HepG2 (cell line): Measurements from ENCODE around the gene CNPY4. TPM values are rescaled to one million over a fixed set of nuclear protein-coding genes. Genes with fewer than 3 reads are reported as not detected.

Experiments
- ATAC-seq: fragments of 200-7000 bp; cut with Tn5 transposase; 3 replicates; pipeline ENCODE4 v1.9.1; 2020; ENCODE audit warnings: mild to moderate bottlenecking, moderate library complexity
- BruUV-seq: library from RNA; stranded (reverse); fragments of 400-500 nt; replicated peaks from 2 replicates; lab custom pipeline; 2021; lab: Mats Ljungman, UMichigan
- CTCF ChIA-PET: fragments of 300-600 bp; formaldehyde crosslinking; extraction: SDS; loops from one replicate; lab custom pipeline; 2021; ENCODE audit warnings: low total read pairs, inconsistent platforms, low intra/inter-chr PET ratio; lab: Yijun Ruan, JAX
- POLR2A ChIA-PET: fragments of 350-600 bp; sonication (Branson Sonifier 250); formaldehyde crosslinking; loops from one replicate; lab custom pipeline; 2020; ENCODE audit warnings: antibody characterized with exemption, inconsistent platforms; lab: Yijun Ruan, JAX
- DNase-seq: peaks from one replicate; pipeline ENCODE4 v3.0.0-alpha.2; 2015; ENCODE audit warnings: low spot score
- FAIRE-seq: peaks from 3 replicates; lab custom pipeline; 2011; peaks lifted over from hg19 to GRCh38; lab: Jason Lieb, UNC
- H2AFZ ChIP-seq: one replicate; pipeline ENCODE4 v1.6.1; 2011; ENCODE audit warnings: low read length, inconsistent platforms
- H3K27ac ChIP-seq: fragments of 300-600 bp; 3 replicates; pipeline ENCODE4 v1.8.0; 2011; ENCODE audit warnings: mixed run types, mild to moderate bottlenecking, mixed read lengths, low read length, inconsistent platforms; ENCODE audit not compliant: insufficient read depth; ENCODE audit errors: extremely low read length
- H3K27me3 ChIP-seq, 2 experiments: fragments of 200-600 bp in 1 of 2; 2 replicates in 1 of 2; 3 replicates in 1 of 2; pipeline versions ENCODE4 v1.6.0 to v1.8.0; 2011; ENCODE audit warnings: low read length in 2 of 2, mild to moderate bottlenecking in 2 of 2, moderate library complexity in 2 of 2, inconsistent platforms in 1 of 2; ENCODE audit not compliant: insufficient read depth in 2 of 2, control insufficient read depth in 1 of 2
- H3K36me3 ChIP-seq, 2 experiments: fragments of 200-600 bp in 1 of 2; replicated peaks in 1 of 2; 2 replicates in 1 of 2; 3 replicates in 1 of 2; pipeline versions ENCODE4 v1.5.1 to v1.8.0; 2011; ENCODE audit warnings: low read length in 2 of 2, inconsistent platforms in 1 of 2; ENCODE audit not compliant: insufficient read depth in 2 of 2, control insufficient read depth in 1 of 2
- H3K4me1 ChIP-seq: 2 replicates; pipeline ENCODE4 v1.5.1; 2012; ENCODE audit warnings: low read length, inconsistent platforms; ENCODE audit not compliant: insufficient read depth
- H3K4me2 ChIP-seq: 2 replicates; pipeline ENCODE4 v1.6.0; 2011; ENCODE audit warnings: low read depth, low read length, inconsistent platforms
- H3K4me3 ChIP-seq, 3 experiments: fragments of 200-600 bp in 1 of 3; sonication (generic), shearing (Covaris generic) in 1 of 3; replicated peaks in 1 of 3; 2 replicates each; pipeline ENCODE4 v1.5.1; 2011 to 2016; ENCODE audit warnings: low read length in 3 of 3, inconsistent platforms in 2 of 3, low read depth in 2 of 3, mild to moderate bottlenecking in 2 of 3, control low read depth in 1 of 3, mixed read lengths in 1 of 3; ENCODE audit not compliant: insufficient read depth in 1 of 3
- H3K79me2 ChIP-seq: one replicate; pipeline ENCODE4 v1.6.1; 2011; ENCODE audit warnings: low read length, inconsistent platforms; ENCODE audit not compliant: insufficient read depth
- H3K9ac ChIP-seq: 2 replicates; pipeline ENCODE4 v1.6.0; 2011; ENCODE audit warnings: mild to moderate bottlenecking, low read depth, low read length, inconsistent platforms; ENCODE audit not compliant: insufficient read depth
- H3K9me3 ChIP-seq: 2 replicates; pipeline ENCODE4 v1.5.1; 2012; ENCODE audit warnings: mild to moderate bottlenecking, low read length
- H4K20me1 ChIP-seq: 2 replicates; pipeline ENCODE4 v1.6.0; 2011; ENCODE audit warnings: inconsistent platforms, mild to moderate bottlenecking, low read length, moderate library complexity; ENCODE audit not compliant: insufficient read depth
- IKZF1 ChIP-seq: fragments of 450-650 bp; IDR thresholded peaks from 2 replicates; pipeline ENCODE4 v1.7.1; 2016
- POLR2AphosphoS5 ChIP-seq: IDR thresholded peaks from 2 replicates; pipeline ENCODE4 v1.6.1; 2012; ENCODE audit warnings: low read depth, low read length
- RBFOX2 ChIP-seq: fragments of 200-400 bp; formaldehyde crosslinking; IDR thresholded peaks from 2 replicates; pipeline ENCODE4 v1.6.1; 2017; ENCODE audit warnings: low read depth, mild to moderate bottlenecking, low read length
- SP4 ChIP-seq: sonication (generic); formaldehyde crosslinking; IDR thresholded peaks from 2 replicates; pipeline ENCODE4 v1.8.1; 2023; ENCODE audit warnings: mild to moderate bottlenecking, missing genetic modification reagents
- ZC3H13 ChIP-seq: sonication (generic); formaldehyde crosslinking; IDR thresholded peaks from 2 replicates; pipeline ENCODE4 v1.8.1; 2023; ENCODE audit warnings: mild to moderate bottlenecking, missing genetic modification reagents, moderate library complexity
- ZMYM2 ChIP-seq: sonication (generic); formaldehyde crosslinking; IDR thresholded peaks from 2 replicates; pipeline ENCODE4 v1.8.0; 2022; ENCODE audit warnings: mild to moderate bottlenecking, missing genetic modification reagents
- ZNF20 ChIP-seq: sonication (generic); formaldehyde crosslinking; IDR thresholded peaks from 2 replicates; pipeline ENCODE4 v1.4.0; 2020; ENCODE audit warnings: mild to moderate bottlenecking, moderate library complexity, missing genetic modification reagents
- ZNF260 ChIP-seq: sonication (generic); formaldehyde crosslinking; IDR thresholded peaks from 2 replicates; pipeline ENCODE4 v1.4.0; 2020; ENCODE audit warnings: missing genetic modification reagents, low read depth, mild to moderate bottlenecking, borderline replicate concordance
- ZNF367 ChIP-seq: sonication (generic); formaldehyde crosslinking; IDR thresholded peaks from 2 replicates; pipeline ENCODE4 v1.4.0; 2020; ENCODE audit warnings: missing genetic modification reagents, borderline replicate concordance
- WGBS: methylation state at CpG from one replicate; pipeline ENCODE4 v1.1.6; 2017; ENCODE audit warnings: low lambda C conversion rate; 5-methylcytosine and 5-hydroxymethylcytosine counted together
- in situ Hi-C: cut with HindIII; loops from 2 replicates; pipeline ENCODE4 v1.10.0; 2017; ENCODE audit warnings: low pct_unique_long_range_greater_than_20kb; ENCODE audit not compliant: extremely low pct_ligation_motif_present
- intact Hi-C: fragments of 100-400 bp; cut with micrococcal nuclease; formaldehyde crosslinking; loops from one replicate; pipeline ENCODE4 v1.10.0; 2022; ENCODE audit not compliant: unreplicated experiment
- polyA plus RNA-seq, 8 experiments: library from polyadenylated mRNA; depleted of rRNA in 3 of 8; stranded (reverse) in 7 of 8; unstranded in 1 of 8; fragments of >200 nt; fragmentation: Illumina TruSeq in 4 of 8; extraction: Trizol in 4 of 8; gene quantifications; 2 replicates each; pipeline versions ENCODE4 v1.2.1 to v1.2.3, GENCODE V29; 2011 to 2016; ENCODE audit warnings: low read depth in 4 of 8, missing spikeins in 1 of 8, mixed read lengths in 1 of 8; ENCODE audit not compliant: insufficient read depth in 1 of 8
- total RNA-seq, 5 experiments: library from RNA; depleted of rRNA; stranded (reverse); fragments of >200 nt; fragmentation: Illumina TruSeq; extraction: Trizol; gene quantifications; 2 replicates each; pipeline ENCODE4 v1.2.3, GENCODE V29; 2016; ENCODE audit warnings: low read depth in 1 of 5
- TF ChIP-seq, protein P1 (sequence below): sonication (generic); formaldehyde crosslinking; IDR thresholded peaks from 2 replicates; pipeline ENCODE4 v1.4.0; 2020; ENCODE audit warnings: missing genetic modification reagents, mild to moderate bottlenecking, borderline replicate concordance
- TF ChIP-seq, protein P2 (sequence below): sonication (generic); formaldehyde crosslinking; IDR thresholded peaks from 2 replicates; pipeline ENCODE4 v1.8.0; 2022; ENCODE audit warnings: mild to moderate bottlenecking, missing genetic modification reagents; ENCODE audit not compliant: insufficient replicate concordance
- TF ChIP-seq, protein P3 (sequence below): conservative IDR thresholded peaks from 2 replicates; pipeline ENCODE4 v1.6.1; 2018; ENCODE audit warnings: missing genetic modification reagents
- TF ChIP-seq, protein P4 (sequence below): IDR thresholded peaks from 2 replicates; pipeline ENCODE4 v1.6.1; 2016; ENCODE audit warnings: mild to moderate bottlenecking

Gene CNPY4
- total and polyA plus RNA-seq, 2 of the 13 experiments (the other 11 are each of a cell fraction or from before 2014, with no cell fraction given), result 6.2 to 12.7 TPM

DNA sequence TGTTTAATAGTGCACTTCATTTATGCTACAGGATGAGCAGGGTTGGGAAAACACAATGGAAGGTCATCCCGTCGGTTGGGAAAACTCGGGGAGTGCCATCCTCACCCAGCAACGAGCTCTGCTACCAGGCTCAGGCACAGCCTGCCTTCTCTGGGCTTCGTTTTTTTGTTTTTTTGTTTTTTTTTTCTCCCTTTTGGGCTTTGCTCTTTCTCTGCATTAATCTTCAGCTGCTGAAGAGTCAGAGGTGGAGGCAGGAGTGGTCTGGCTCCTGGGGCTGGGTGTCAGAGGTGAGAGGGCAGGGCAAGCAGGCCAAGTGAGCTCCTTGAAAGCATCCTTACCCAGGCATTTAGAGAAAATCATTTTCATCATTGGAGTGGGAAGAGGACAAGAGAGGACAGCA lies 49.4 kb upstream of the CNPY4 start (continued):
- TF ChIP-seq, protein P1, sequence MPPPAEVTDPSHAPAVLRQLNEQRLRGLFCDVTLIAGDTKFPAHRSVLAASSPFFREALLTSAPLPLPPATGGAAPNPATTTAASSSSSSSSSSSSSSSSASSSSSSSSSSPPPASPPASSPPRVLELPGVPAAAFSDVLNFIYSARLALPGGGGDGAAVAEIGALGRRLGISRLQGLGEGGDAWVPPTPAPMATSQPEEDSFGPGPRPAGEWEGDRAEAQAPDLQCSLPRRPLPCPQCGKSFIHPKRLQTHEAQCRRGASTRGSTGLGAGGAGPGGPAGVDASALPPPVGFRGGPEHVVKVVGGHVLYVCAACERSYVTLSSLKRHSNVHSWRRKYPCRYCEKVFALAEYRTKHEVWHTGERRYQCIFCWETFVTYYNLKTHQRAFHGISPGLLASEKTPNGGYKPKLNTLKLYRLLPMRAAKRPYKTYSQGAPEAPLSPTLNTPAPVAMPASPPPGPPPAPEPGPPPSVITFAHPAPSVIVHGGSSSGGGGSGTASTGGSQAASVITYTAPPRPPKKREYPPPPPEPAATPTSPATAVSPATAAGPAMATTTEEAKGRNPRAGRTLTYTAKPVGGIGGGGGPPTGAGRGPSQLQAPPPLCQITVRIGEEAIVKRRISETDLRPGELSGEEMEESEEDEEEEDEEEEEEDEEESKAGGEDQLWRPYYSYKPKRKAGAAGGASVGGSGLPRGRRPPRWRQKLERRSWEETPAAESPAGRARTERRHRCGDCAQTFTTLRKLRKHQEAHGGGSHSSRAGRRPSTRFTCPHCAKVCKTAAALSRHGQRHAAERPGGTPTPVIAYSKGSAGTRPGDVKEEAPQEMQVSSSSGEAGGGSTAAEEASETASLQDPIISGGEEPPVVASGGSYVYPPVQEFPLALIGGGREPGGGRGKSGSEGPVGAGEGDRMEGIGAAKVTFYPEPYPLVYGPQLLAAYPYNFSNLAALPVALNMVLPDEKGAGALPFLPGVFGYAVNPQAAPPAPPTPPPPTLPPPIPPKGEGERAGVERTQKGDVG (CRISPR knock-in tag), result no peak
- TF ChIP-seq ZNF20 (CRISPR knock-in tag) (no peak), ZNF367 (CRISPR knock-in tag) (no peak), ZC3H13 (CRISPR knock-in tag) (0 out of 2 replicates have a peak, but pooled peaks have one; percentile 8)

DNA sequence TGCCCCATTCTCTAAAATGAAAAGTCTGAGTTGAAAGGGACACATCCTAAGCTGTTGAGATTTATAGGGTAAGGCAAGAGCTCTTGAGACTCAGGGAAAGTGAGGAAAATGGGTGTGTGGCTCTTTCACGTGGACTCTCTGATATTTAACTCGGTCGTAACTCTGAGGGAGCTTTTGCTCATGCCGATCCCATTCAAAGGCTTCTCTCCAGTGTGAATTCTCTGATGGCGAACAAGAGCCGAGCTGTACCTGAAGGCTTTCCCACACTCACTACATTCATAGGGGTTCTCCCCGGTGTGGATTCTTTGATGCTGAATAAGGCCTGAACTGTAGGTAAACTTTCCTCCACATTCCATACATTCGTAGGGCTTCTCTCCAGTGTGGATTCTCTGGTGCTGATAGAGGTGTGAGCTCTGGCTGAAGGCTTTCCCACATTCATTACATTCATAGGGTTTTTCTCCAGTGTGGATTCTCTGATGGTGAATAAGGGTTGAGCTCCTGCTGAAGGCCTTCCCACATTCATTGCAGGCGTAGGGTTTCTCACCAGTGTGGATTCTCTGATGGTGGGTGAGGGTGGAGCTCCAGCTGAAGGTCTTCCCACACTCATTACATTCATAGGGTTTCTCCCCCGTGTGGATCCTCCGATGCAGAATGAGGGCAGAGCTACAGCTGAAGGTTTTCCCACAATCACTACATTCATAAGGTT lies 48.3 kb upstream of the CNPY4 start:
- Histone ChIP-seq H4K20me1 (peaks cover 1% of the 10 kb centered on the region; the same call in 1 of the 2 replicates), H3K27ac (no peak overlapping the region), H3K4me3 (no peak overlapping the region), H3K27me3 (no peaks in the 10 kb centered on the region), H3K4me2 (no peak overlapping the region), H3K79me2 (peaks cover 12% of the 10 kb centered on the region), H3K9me3 (no peaks in the 10 kb centered on the region), H3K4me1 (peaks cover under 1% of the 10 kb centered on the region; the same call in 1 of the 2 replicates), H3K36me3 (peaks cover 29 to 70% of the 10 kb centered on the region in 2 experiments), H2AFZ (no peak overlapping the region), H3K9ac (no peak overlapping the region)
- DNase-seq (no peak), ATAC-seq (no peak), FAIRE-seq (no peak)
- no TSS peak for BruUV-seq
- ChIA-PET CTCF (no interaction called here), POLR2A (interaction anchor here (0.7 to 0.9 kb wide), 3 partner anchors 9 to 91 kb away, joined by 3 read pairs; no protein-coding TSS in a partner anchor)
- intact Hi-C loops, result no loop called here
- in situ Hi-C loops, result no loop called here
- 94% methylated on average over 11 of the region's 11 CpGs for WGBS
- TF ChIP-seq, protein P2, sequence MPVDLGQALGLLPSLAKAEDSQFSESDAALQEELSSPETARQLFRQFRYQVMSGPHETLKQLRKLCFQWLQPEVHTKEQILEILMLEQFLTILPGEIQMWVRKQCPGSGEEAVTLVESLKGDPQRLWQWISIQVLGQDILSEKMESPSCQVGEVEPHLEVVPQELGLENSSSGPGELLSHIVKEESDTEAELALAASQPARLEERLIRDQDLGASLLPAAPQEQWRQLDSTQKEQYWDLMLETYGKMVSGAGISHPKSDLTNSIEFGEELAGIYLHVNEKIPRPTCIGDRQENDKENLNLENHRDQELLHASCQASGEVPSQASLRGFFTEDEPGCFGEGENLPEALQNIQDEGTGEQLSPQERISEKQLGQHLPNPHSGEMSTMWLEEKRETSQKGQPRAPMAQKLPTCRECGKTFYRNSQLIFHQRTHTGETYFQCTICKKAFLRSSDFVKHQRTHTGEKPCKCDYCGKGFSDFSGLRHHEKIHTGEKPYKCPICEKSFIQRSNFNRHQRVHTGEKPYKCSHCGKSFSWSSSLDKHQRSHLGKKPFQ, result no peak
- TF ChIP-seq POLR2AphosphoS5 (0 out of 2 replicates have a peak, but pooled peaks have one; percentile 20), RBFOX2 (0 out of 2 replicates have a peak, but pooled peaks have one; percentile 38), IKZF1 (no peak), ZMYM2 (no peak), ZNF260 (CRISPR knock-in tag) (no peak), SP4 (CRISPR knock-in tag) (no peak)
- TF ChIP-seq, protein P3, sequence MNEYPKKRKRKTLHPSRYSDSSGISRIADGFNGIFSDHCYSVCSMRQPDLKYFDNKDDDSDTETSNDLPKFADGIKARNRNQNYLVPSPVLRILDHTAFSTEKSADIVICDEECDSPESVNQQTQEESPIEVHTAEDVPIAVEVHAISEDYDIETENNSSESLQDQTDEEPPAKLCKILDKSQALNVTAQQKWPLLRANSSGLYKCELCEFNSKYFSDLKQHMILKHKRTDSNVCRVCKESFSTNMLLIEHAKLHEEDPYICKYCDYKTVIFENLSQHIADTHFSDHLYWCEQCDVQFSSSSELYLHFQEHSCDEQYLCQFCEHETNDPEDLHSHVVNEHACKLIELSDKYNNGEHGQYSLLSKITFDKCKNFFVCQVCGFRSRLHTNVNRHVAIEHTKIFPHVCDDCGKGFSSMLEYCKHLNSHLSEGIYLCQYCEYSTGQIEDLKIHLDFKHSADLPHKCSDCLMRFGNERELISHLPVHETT, result no peak
- TF ChIP-seq, protein P4, sequence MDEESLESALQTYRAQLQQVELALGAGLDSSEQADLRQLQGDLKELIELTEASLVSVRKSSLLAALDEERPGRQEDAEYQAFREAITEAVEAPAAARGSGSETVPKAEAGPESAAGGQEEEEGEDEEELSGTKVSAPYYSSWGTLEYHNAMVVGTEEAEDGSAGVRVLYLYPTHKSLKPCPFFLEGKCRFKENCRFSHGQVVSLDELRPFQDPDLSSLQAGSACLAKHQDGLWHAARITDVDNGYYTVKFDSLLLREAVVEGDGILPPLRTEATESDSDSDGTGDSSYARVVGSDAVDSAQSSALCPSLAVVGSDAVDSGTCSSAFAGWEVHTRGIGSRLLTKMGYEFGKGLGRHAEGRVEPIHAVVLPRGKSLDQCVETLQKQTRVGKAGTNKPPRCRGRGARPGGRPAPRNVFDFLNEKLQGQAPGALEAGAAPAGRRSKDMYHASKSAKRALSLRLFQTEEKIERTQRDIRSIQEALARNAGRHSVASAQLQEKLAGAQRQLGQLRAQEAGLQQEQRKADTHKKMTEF (CRISPR knock-in tag), result no peak
